ENCODE data around the gene MPPED1. TPM values are rescaled to one million over a fixed set of nuclear protein-coding genes. Genes with fewer than 3 reads are reported as not detected.

Gene MPPED1
- total and polyA plus RNA-seq, 12 donors: 0.01 TPM; not detected in 11

DNA sequence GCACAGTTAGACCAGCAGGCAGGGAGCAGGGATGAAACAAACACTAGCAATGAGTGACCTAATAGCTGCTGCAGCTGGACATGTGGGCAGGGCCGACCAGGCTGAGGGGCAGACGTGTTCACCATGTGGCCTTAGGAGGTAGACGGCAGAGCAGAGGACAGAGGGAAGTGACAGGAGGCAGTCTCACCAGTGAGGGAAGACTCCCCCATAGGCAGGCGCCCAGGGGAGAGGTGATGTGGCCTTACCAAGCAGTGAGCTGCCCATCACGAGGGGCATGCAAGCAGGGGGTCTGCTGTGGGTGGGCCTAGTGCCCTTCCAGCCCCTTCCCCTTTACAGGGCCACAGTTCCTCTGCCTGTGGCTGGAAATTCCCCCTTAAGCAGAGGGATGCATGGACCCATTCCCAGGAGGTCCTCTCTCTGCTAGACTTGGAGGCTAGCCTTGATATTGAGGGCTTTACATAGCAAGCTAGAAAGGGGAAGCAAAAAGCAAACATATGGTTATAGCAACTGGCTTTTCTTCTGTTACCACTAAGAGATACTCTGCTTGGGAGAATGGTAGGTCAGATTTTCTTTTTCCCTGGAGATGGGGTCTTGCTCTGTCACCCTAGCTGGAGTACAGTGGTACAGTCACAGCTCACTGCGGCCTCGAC lies 67.6 kb downstream of the MPPED1 start:
- intact Hi-C loops (cut with DNase I): no loop called here
- Histone ChIP-seq H3K27ac (no peak overlapping the region), H3K27me3 (peaks cover 0 to 21% (median 10%) of the 10 kb centered on the region in 7 donors), H3K4me1 (peaks cover 0 to 8% (median 0%) of the 10 kb centered on the region in 9 donors), H3K36me3 (no peaks in the 10 kb centered on the region), H3K4me3 (no peak overlapping the region), H3K9me3 (no peaks in the 10 kb centered on the region)
- ATAC-seq (no peak), DNase-seq (no peak)
- 68 to 75% methylated on average over 7 of the region's 7 CpGs for WGBS, 2 donors
- TF ChIP-seq, protein P1, sequence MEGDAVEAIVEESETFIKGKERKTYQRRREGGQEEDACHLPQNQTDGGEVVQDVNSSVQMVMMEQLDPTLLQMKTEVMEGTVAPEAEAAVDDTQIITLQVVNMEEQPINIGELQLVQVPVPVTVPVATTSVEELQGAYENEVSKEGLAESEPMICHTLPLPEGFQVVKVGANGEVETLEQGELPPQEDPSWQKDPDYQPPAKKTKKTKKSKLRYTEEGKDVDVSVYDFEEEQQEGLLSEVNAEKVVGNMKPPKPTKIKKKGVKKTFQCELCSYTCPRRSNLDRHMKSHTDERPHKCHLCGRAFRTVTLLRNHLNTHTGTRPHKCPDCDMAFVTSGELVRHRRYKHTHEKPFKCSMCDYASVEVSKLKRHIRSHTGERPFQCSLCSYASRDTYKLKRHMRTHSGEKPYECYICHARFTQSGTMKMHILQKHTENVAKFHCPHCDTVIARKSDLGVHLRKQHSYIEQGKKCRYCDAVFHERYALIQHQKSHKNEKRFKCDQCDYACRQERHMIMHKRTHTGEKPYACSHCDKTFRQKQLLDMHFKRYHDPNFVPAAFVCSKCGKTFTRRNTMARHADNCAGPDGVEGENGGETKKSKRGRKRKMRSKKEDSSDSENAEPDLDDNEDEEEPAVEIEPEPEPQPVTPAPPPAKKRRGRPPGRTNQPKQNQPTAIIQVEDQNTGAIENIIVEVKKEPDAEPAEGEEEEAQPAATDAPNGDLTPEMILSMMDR (IDR thresholded peaks at IDR 0.05): no peak

DNA sequence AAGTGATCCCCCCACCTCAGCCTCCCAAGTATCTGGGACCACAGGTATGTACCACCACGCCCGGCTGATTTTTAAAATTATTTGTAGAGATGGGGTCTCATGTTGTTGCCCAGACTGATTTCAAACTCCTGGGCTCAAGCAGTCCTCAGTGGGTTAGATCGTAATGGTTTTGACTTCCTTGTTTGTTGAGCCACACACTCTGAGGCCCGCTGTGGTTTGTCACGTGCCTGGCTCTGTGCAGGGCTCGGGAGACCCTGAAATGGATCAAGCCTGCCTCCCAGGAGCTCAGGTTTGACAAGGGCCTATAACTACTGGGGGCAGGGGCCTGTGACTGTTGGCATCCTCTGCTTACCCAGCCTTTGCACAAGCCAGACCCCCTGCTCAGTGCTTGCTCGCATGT lies 68.1 kb downstream of the MPPED1 start:
- DNase-seq (no peak), ATAC-seq (no peak)
- H3K4me3 ChIP-seq: no peak overlapping the region
- no peak overlapping the region for H3K27ac ChIP-seq
- intact Hi-C loops (cut with DNase I): no loop called here
- TF ChIP-seq, protein P1 (IDR thresholded peaks at IDR 0.05): no peak
- no peaks in the 10 kb centered on the region for H3K9me3 ChIP-seq
- WGBS, 2 donors: 76 to 79% methylated on average over 7 of the region's 7 CpGs
- H3K36me3 ChIP-seq: no peaks in the 10 kb centered on the region
- H3K4me1 ChIP-seq: peaks cover 0 to 8% (median 0%) of the 10 kb centered on the region in 9 donors
- H3K27me3 ChIP-seq: peaks cover 0 to 27% (median 11%) of the 10 kb centered on the region in 7 donors

DNA sequence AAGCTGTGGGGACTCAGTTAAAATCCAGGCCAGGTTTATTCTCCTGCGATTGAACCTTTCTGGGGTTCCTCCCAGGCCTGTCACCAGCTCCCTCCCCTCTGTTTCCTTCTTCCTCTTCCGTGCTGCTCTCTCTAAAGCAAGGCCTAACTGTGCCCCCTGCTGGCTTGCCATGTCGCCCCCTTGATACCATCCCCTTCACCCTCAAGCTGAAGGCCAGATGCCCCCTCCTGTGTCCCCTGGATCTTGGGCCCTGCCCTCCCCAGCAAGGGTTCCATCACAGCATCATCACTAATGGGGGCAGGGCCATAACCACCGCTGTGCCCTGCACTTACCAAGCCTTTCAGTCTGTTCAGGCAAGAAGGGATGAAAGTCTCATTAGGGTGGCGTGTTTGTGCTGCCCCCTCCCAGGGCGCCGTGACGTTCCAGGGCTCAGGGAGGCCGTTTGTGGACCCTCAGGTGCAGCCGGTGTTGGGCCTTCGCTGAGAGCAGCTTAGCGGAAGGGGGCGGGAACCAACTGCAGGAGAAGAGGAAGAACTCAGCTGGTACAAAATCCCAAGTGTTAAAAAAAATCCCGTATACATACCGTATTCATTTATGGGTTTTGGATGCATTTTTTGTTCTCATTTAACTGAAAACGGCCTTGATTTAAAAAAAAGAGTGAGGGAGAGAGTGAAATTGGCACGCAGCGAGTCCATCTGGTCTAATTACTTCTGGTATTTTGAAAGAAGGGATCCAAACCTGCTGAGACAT lies 69.9 kb downstream of the MPPED1 start:
- Histone ChIP-seq H3K27me3 (peaks cover 0 to 45% (median 22%) of the 10 kb centered on the region in 7 donors), H3K4me3 (peak overlapping the region in 1 of 10 donors; percentile 45), H3K9me3 (no peaks in the 10 kb centered on the region), H3K36me3 (no peaks in the 10 kb centered on the region), H3K27ac (no peak overlapping the region), H3K4me1 (peaks cover 0 to 8% (median 0%) of the 10 kb centered on the region in 9 donors)
- 38 to 45% methylated on average over 18 of the region's 18 CpGs for WGBS, 2 donors
- ATAC-seq (no peak), DNase-seq (no peak)
- TF ChIP-seq, protein P1 (IDR thresholded peaks at IDR 0.05): peak in 4 of 9 donors; percentile 11 to 28 (median 20)
- intact Hi-C loops (cut with DNase I): no loop called here

DNA sequence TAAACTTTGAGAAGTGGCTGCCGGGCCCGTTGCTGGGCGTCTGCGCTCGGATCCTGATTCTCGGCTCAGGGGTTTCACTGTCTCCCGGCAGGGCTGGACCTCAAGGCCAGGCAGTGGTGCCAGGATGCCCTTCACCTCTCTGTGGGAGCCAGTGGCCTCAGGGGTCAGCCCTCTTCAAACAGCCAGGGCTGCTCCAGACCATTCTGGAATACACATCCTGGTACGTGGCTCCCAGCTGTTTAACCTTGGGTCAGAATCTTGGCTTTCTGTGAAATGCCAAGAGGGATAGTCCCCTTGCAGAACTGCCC lies 70.5 kb downstream of the MPPED1 start:
- peaks cover 0 to 49% (median 25%) of the 10 kb centered on the region in 7 donors for H3K27me3 ChIP-seq
- H3K36me3 ChIP-seq: no peaks in the 10 kb centered on the region
- DNase-seq: no peak
- no peaks in the 10 kb centered on the region for H3K9me3 ChIP-seq
- WGBS, 2 donors: 49 to 72% methylated on average over 8 of the region's 8 CpGs
- TF ChIP-seq, protein P1 (IDR thresholded peaks at IDR 0.05): no peak
- H3K27ac ChIP-seq: no peak overlapping the region
- H3K4me1 ChIP-seq: peaks cover 0 to 8% (median 0%) of the 10 kb centered on the region in 9 donors
- no peak for ATAC-seq
- peak overlapping the region in 1 of 10 donors; percentile 45 for H3K4me3 ChIP-seq
- intact Hi-C loops (cut with DNase I): no loop called here

All from heart right ventricle (tissue), 16 donors.